Amniotic stem cell (primary cell): Measurements from ENCODE around the gene SPINK5.

Experiments
- DNase-seq: peaks from one replicate; lab custom pipeline; 2025; lab: John Stamatoyannopoulos, UW

The SPINK5 gene

DNA sequence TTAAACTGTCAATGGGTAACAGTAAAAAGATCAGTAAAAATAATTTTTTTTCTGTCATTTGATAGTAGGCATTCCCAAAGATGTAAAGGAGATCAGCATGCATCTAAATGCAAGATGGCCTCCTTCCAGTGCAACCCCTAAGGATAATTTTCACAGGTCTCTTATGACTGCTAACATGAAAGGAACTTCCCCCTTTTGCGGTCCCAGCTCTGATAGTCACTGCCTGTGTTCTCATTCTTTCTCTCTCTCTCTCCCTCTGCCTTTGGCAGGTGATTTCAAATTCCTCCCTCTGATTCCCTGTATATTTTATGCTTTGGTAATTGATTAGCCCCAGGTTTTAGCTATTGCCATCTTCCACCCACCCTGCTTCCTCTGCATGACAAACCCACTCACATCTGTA is 113.4 kb downstream of the SPINK5 start:
- no peak for DNase-seq

DNA sequence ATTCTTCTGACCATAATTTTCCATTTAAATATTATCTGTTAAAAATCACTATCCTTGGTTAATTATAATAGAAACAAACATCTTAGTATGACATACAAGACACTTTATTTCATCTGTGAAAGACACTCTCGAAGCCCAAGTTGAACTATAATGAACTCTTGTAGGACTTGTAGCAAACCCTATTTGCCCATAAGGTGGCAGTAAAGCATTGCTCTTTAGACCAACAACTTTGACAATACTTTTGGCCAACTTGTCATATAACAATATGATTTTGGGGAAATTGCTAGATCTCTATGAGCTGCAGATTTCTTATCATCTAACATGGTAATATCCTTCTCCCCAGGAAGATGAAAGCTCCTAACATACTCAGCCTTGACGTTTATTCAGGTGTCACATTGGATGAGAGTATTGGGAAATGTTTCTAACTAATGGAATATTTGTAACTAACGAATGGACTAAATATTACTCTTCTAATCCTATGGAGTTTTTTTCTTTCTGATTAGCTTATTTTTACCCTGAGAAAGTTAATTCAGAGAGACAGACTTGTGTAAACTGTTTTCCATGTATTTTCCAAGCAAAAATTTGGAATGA is 115.5 kb downstream of the SPINK5 start:
- peak; percentile 29 for DNase-seq

DNA sequence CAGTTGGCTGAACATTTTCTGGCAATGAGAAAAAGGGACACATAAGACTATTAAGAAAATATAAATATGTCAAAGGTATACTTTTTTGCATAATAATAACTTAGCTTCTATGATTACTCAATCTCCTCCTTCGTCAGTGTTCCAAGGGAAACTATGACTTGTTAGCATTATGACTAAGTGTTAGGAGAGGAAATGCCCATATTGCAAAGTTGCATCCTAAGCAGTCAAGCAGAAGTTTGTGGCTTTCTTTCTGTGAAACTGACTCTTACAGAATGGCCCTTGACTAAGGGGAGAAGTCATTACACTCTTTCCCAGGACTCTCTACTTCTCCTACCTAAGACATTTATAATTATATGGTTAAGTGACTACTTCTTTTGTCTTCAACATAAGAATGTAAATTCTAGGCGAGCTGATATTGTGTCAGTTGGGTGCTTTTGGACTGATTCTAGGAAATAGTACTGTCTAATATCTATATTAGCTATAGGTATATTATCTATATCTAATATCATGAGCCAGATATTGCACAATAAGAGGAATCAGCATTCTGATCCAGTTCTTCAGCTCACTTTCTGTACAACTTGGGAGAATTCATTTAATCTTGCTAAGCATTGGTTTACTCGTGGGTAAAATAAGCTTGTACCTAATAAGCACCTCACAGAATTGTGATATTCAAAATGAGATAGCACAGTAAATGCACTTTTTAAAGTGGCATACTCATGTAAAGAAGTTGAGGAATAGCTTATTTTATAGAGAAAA is 122.6 kb downstream of the SPINK5 start:
- no peak for DNase-seq
